KG1 (cell line): Measurements from ENCODE around the gene RGS9.
"Not testable (repeated sequence)": the region's sequence is repeated elsewhere in the genome, so short reads cannot be mapped to it uniquely, and the experiment has no call there.

Experiments used
- DNase-seq: peaks from one replicate; lab custom pipeline; 2025; lab: John Stamatoyannopoulos, UW

The RGS9 gene

DNA sequence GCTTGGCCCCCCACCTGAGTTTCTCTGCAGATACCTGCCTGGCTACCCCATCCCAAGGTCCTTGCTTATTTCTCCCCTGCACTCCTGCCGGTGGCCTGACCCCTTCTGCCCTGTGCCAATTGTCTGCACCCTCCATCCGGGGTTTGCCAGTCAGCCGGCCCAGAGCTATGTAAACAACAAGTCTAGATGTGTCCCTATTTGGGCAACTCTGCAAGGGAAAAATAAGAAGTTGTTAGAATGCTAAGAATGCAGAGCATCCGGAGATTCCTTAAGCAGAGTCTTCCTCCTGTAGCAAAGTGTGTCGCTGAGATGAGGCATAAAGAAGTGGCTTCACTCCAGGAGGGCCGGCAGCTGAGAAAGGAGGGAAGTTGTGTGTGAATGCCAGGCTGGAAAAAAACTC lies 46.6 kb downstream of the RGS9 start:
- DNase-seq: no peak

GRCh38 chr17:65184235-65184959 lies 47.2 kb downstream of the RGS9 start:
- no peak for DNase-seq

- DNase-seq: no peak
Measured at GRCh38 chr17:65185062-65185461, 47.9 kb downstream of the RGS9 start.

DNA sequence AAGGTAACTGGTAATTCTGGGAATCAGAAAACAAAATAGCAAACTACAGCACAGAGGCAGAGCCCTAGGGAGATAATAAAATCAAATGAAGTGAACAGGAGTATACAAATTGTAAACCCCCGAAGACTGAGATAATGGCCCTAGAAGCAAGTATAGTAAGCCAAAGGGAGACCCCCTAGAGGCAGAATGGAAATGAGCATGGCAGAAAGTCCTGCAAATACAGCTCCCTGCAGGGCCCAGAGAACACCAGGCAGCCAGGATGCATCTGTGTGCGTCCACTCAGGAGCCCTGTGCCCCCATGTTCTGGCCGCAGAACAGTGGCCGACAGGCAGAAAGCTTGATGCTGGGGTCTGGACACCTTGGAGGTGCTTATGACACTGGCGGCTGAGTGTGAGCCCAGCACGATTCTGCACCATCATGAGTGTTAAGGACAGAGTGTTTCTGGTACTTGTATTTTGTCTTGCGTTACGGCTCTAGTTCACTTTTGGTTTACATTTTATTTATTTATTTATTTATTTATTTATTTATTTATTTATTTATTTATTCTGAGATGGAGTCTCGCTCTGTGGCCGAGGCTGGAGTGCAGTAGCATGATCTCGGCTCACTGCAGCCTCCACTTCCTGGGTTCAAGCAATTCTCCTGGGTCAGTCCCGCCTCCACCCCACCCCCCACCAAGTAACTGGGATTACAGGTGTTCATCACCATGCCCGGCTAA lies 48.7 kb downstream of the RGS9 start:
- DNase-seq: no peak

GRCh38 chr17:65190467-65191097 lies 53.4 kb downstream of the RGS9 start:
- DNase-seq: no peak

DNA sequence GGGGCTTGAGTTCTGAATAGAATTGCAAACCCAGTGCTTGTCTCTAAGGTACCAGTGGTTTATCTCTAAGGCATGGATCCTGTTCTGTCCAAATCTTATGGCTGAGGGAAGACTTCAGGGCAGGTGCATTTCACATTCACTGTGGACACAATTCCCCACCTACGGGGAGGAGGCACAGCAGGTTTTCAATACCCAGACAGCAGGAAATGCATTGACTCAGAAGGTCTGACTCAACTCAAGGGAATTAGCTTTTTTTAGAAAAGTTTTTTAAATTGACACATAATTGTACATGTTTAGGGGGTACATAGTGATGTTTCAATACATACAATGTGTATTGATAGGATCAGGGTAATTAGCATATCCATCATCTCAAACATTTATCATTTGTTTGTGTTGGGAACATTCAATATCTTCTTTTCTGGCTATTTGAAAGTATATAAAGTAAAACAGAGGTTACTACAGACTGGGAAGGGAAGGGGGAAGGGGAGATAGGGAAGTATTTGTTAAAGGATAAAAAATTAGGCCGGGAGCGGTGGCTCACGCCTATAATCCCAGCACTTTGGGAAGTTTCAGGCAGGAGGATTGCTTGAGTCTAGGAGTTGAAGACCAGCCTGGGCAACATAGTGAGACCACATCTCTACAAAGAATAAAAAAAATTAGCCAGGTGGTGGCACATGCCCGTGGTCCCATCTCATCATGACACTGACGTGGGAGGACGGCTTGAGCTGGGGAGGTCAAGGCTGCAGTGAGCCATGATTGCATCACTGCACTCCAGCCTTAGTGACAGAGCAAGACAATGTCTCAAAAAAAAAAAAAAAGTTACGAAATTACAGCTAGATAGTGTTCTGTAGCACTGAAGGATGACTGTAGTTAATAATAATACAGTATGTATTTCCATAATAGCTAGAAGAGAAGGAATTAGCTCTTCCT lies 54.9 kb downstream of the RGS9 start:
- DNase-seq: no peak

GRCh38 chr17:65193305-65193704 lies 56.1 kb downstream of the RGS9 start:
- DNase-seq: no peak

DNA sequence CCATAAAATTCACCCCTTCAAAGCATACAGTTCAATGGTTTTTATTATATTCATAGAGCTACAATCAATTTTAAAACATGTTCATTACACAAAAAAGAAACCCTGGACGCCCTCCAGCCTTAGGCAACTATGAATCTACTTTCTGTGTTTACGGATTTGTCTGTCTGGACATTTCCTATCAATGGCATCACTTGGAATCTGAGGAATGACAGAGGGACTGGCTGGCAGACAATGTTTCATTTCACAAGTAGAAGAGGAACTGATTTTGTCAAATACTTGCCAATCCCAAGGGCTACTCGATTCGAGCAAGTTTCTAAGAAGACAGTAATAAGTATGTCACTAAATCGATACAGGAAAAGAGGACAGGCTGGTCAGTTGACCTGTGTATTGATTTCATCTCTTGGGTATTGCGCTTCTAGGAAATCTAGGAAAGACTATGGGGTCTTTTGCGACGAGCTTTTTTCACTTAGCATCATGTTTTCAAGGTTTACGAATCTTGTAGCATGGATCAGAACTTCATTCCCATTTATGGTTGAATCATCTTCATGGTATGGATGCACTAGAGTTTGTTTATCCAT lies 56.6 kb downstream of the RGS9 start:
- no peak for DNase-seq

DNA sequence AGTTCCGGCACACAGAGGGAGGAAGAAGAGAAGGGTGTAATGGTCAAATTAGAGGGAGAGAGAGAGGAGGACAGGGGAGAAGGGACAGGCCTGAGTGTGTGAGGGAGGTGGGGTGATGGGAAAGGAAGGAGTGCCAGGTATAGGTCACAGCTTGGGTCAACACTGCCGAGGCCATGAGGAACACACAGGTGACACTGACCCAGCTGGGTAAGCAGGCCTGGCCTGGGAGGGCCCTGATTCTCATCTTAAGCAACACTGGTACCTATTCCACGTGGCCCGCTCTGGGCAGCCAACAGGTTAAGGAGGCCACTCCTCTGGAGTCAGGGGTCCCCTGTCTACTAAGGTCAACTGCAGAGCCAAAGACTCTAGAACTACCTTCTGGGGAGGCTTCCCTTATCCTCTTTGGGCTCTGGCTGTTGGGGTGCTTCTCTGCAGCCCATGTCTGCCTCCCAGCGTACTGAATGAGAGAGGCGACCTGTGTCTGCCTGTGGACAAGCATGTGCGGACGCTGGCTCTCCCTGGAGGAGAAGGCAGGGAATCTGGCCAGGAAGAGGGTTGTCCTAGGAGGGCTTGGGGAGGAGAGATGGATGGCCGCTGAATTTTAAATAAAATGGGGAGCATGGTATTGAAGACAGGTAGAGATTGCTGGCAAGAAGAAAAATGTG lies 57.6 kb downstream of the RGS9 start:
- no peak for DNase-seq

DNA sequence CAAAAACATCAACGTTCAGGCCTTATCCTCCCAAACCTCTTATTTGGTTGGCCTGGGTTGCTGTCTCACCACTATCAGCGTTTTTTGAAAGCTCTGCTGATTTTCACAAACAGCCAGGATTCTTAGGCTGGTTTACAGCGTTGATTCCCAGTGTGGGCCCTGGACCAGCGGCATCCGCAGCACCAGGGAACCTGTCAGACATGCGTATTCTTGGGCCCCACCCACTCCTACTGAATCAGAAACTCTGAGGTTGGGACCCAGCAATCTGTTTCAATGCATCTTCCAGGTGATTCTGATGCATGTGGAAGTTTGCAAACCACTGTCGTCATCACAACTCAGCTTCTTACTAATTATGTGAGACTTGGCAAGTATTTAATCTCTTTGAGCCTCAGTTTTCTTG lies 58.5 kb downstream of the RGS9 start:
- no peak for DNase-seq

- DNase-seq: no peak
Measured at GRCh38 chr17:65196617-65197016, 59.4 kb downstream of the RGS9 start.

DNA sequence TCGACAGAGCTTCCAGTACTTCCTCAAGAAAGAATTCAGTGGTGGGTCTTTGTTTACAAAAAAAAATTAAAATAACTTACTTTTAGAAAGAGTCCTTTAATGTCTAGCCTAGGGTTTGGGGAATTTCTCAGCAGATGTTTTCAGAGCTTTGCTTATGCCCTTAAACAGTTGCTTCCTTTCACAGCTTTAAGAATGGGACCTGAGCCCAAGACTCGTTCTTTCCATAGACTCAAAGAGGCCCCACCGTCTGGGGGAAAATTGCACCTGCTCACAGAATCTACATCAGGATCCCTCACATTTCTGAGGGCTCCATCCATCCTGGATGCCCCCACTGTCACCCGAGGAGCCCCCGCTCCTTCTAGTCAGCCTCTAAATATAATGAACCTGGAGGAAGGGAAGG lies 60.0 kb downstream of the RGS9 start:
- no peak for DNase-seq

DNA sequence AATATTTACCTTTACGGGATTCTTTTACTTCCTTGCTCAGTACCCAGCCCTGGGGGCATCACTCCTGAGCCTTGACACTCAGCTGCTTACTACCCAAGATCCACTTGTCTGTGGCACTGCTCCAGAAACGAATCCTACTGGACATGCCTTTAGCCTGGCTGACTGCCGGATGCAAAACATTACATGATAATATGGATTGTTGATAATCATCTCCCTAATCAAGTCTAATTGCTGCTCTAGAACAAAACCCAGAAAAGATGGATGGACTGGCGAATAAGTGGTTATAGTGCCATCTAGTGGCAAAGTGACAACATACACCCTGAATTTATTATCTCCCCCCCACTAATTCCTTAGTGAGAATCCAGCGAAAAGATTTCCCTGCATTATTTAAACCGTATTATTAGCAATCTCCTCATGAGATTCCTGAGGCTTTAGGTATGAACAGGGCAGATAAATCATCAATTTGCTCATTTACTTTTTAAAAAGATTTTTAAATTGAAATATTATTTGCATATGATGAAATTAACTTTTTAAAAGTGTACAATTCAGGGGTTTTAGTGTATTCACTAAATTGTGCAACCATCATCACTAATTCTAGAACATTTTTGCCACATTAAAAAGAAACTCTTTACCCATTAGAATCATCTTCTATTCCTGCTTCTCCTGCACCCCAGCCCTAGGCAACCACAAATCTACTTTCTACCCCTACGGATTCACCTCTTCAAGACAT lies 61.6 kb downstream of the RGS9 start:
- DNase-seq: peak; percentile 27

- DNase-seq: no peak
Measured at GRCh38 chr17:65201331-65201730, 64.2 kb downstream of the RGS9 start.

GRCh38 chr17:65202844-65203571 lies 65.8 kb downstream of the RGS9 start:
- no peak for DNase-seq

DNA sequence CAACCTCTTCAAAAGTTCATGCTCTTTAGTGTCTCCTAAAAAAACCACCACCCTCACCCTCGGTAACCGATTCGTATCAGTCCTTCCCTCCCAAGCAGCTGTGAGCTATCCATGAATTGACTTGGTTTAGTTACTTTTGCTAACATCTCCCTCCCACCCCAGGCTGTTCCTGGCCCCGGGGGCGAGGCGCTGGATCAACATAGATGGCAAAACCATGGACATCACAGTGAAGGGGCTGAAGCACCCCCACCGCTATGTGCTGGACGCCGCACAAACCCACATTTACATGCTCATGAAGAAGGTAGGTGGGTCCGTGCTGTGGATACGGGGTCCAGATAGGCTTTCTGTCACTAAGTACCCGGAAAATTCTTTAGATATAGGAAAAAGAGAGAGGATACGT lies 66.8 kb downstream of the RGS9 start:
- DNase-seq: no peak

DNA sequence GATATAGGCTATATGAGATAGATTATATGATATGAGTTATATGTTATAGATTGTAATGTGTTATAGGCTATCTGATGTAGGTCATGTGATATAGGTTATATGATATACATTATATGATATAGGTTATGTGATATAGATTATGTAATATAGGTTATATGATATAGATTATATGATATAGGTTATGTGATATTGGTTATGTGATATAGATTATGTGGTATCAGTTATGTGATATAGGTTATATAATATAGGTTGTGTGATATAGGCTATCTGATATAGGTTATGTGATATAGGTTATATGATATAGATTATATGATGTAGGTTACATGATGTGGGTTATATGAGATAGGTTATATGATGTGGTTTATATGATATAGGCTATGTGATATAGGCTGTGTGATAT lies 68.5 kb downstream of the RGS9 start:
- no peak for DNase-seq

- not testable (repeated sequence) for DNase-seq
Measured at GRCh38 chr17:65207448-65207847, 70.3 kb downstream of the RGS9 start.

- no peak for DNase-seq
Measured at GRCh38 chr17:65208717-65209116, 71.5 kb downstream of the RGS9 start.

DNA sequence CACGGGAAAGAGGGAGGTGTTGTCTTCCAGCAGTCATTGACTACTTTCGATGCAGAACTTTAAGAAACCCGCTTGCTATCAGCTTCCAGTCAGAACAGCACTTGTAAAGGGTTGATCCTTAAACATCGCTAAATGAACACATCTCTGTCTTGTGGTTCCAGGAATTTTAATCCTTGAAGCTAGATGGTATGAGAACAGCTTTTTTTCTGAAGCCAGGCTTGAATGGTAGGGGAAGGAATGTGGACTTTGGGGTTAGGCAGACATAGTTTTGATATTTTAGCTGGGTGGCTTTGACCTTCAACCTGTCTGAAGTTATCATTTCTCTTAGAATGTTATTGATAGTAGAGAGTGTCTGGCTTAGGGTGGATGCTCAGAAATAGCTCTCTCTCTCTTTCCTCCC lies 81.1 kb downstream of the RGS9 start:
- DNase-seq: no peak
